ENCODE data around the gene TSEN34. TPM values are rescaled to one million over a fixed set of nuclear protein-coding genes. Genes with fewer than 3 reads are reported as not detected.

Gene TSEN34
- total and polyA plus RNA-seq, 2 donors (not counting 1 experiment from before 2014, with no cell fraction given): 22.5 to 57.8 TPM

DNA sequence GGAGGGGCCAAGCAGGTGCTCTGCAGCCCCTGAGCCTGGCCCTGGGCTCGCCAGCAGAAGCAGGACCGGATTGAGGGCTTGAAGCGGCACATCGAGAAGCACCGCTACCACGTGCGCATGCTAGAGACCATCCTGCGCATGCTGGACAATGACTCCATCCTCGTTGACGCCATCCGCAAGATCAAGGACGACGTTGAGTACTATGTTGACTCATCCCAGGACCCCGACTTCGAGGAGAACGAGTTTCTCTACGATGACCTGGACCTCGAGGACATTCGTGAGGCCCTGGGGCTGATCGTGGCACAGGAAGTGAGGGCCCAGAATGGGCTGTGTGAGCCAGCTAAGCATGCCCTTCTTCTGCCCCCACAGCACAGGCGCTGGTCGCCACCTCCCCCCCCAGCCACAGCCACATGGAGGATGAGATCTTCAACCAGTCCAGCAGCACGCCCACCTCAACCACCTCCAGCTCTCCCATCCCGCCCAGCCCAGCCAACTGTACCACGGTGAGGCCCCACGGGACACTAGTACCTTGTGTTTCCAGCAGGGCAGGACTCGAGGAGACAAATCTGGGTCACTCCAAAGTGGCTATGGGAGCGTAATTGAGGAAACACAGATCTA, 45.5 kb upstream of the TSEN34 start:
- H3K79me2 ChIP-seq (ENCODE audit: control insufficient read depth, insufficient read depth, low read length): peaks cover 23% of the 10 kb centered on the region
- H3K27me3 ChIP-seq (ENCODE audit: control insufficient read depth, insufficient read depth, low read length): no peaks in the 10 kb centered on the region
- H2AFZ ChIP-seq (ENCODE audit: low read length): no peak overlapping the region
- TF ChIP-seq, protein P1, sequence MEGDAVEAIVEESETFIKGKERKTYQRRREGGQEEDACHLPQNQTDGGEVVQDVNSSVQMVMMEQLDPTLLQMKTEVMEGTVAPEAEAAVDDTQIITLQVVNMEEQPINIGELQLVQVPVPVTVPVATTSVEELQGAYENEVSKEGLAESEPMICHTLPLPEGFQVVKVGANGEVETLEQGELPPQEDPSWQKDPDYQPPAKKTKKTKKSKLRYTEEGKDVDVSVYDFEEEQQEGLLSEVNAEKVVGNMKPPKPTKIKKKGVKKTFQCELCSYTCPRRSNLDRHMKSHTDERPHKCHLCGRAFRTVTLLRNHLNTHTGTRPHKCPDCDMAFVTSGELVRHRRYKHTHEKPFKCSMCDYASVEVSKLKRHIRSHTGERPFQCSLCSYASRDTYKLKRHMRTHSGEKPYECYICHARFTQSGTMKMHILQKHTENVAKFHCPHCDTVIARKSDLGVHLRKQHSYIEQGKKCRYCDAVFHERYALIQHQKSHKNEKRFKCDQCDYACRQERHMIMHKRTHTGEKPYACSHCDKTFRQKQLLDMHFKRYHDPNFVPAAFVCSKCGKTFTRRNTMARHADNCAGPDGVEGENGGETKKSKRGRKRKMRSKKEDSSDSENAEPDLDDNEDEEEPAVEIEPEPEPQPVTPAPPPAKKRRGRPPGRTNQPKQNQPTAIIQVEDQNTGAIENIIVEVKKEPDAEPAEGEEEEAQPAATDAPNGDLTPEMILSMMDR (conservative IDR thresholded peaks at IDR 0.05 in 1 of 2, IDR thresholded peaks at IDR 0.05 in 1 of 2; ENCODE audit: low read depth in 1 of 2, low read length in 2 of 2): no peak
- no peak for TF ChIP-seq EZH2 (IDR thresholded peaks at IDR 0.05; ENCODE audit: low read length, missing control alignments)
- H3K27ac ChIP-seq (ENCODE audit: insufficient read depth, low read length): no peak overlapping the region
- H3K36me3 ChIP-seq (ENCODE audit: control insufficient read depth, insufficient read depth, low read length): peaks cover 44% of the 10 kb centered on the region
- no peak for DNase-seq (ENCODE audit: low read depth in 2 of 2)
- H3K9me3 ChIP-seq (ENCODE audit: control insufficient read depth, insufficient read depth, low read depth, low read length): no peaks in the 10 kb centered on the region
- H3K4me2 ChIP-seq (ENCODE audit: extremely low read depth, insufficient read depth, low read length): no peak overlapping the region
- H3K4me1 ChIP-seq (ENCODE audit: control insufficient read depth, extremely low read depth, insufficient read depth, low read length): peaks cover 9% of the 10 kb centered on the region
- H3K9ac ChIP-seq (ENCODE audit: insufficient read depth, low read length): no peak overlapping the region
- no peak overlapping the region for H3K4me3 ChIP-seq (replicated peaks in 1 of 4; ENCODE audit: control extremely low read depth in 1 of 4, insufficient read depth in 1 of 4, low read depth in 3 of 4, low read length in 4 of 4)
- no peaks in the 10 kb centered on the region for H4K20me1 ChIP-seq (ENCODE audit: control insufficient read depth, extremely low read depth, insufficient read depth, low read length)

DNA sequence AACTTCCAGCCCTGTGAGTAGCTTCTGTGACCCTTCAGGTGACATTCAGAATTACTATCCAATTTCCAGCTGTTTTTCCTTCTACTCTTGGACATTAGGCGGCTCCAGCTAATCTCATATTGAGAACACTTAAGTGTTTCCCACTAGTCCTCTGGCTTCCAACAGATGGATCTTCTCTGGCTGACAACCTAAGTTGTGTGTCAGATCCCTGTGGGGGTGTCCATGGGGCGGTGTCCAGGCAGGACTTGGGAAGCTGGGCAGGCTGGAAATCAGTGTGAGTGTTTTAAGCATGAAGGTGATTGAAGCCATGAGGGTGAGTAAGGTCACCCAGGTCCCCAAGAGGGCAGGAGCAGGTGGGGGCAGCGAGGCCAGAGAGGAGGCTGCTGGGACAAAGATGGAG, 43.4 kb upstream of the TSEN34 start:
- Histone ChIP-seq H3K4me3 (replicated peaks in 1 of 4; ENCODE audit: control extremely low read depth in 1 of 4, insufficient read depth in 1 of 4, low read depth in 3 of 4, low read length in 4 of 4) (no peak overlapping the region), H3K4me1 (ENCODE audit: control insufficient read depth, extremely low read depth, insufficient read depth, low read length) (no peaks in the 10 kb centered on the region), H3K9ac (ENCODE audit: insufficient read depth, low read length) (no peak overlapping the region), H3K36me3 (ENCODE audit: control insufficient read depth, insufficient read depth, low read length) (peaks cover 55% of the 10 kb centered on the region), H3K4me2 (ENCODE audit: extremely low read depth, insufficient read depth, low read length) (no peak overlapping the region), H3K79me2 (ENCODE audit: control insufficient read depth, insufficient read depth, low read length) (peaks cover 4% of the 10 kb centered on the region), H2AFZ (ENCODE audit: low read length) (no peak overlapping the region), H3K27ac (ENCODE audit: insufficient read depth, low read length) (no peak overlapping the region), H3K9me3 (ENCODE audit: control insufficient read depth, insufficient read depth, low read depth, low read length) (no peaks in the 10 kb centered on the region), H3K27me3 (ENCODE audit: control insufficient read depth, insufficient read depth, low read length) (no peaks in the 10 kb centered on the region), H4K20me1 (ENCODE audit: control insufficient read depth, extremely low read depth, insufficient read depth, low read length) (no peaks in the 10 kb centered on the region)
- TF ChIP-seq, protein P1 (conservative IDR thresholded peaks at IDR 0.05 in 1 of 2, IDR thresholded peaks at IDR 0.05 in 1 of 2; ENCODE audit: low read depth in 1 of 2, low read length in 2 of 2): no peak
- TF ChIP-seq EZH2 (IDR thresholded peaks at IDR 0.05; ENCODE audit: low read length, missing control alignments): no peak
- DNase-seq (ENCODE audit: low read depth in 2 of 2): peak in 1 of 2 donors; percentile 61

DNA sequence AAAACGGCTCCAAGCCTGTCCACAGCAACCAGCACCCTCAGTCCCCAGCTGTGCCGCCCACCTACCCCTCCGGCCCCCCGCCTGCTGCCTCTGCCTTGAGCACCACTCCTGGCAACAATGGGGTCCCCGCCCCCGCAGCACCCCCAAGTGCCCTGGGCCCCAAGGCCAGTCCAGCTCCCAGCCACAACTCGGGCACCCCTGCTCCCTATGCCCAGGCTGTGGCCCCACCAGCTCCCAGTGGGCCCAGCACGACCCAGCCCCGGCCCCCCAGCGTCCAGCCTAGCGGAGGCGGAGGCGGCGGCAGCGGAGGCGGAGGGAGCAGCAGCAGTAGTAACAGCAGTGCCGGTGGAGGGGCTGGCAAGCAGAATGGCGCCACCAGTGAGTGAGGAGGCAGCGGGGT, 43.0 kb upstream of the TSEN34 start:
- no peaks in the 10 kb centered on the region for H3K9me3 ChIP-seq (ENCODE audit: control insufficient read depth, insufficient read depth, low read depth, low read length)
- TF ChIP-seq EZH2 (IDR thresholded peaks at IDR 0.05; ENCODE audit: low read length, missing control alignments): no peak
- TF ChIP-seq, protein P1 (conservative IDR thresholded peaks at IDR 0.05 in 1 of 2, IDR thresholded peaks at IDR 0.05 in 1 of 2; ENCODE audit: low read depth in 1 of 2, low read length in 2 of 2): no peak

More for the DNA sequence above, 43.0 kb upstream of the TSEN34 start:
- H3K4me3 ChIP-seq (replicated peaks in 1 of 4; ENCODE audit: control extremely low read depth in 1 of 4, insufficient read depth in 1 of 4, low read depth in 3 of 4, low read length in 4 of 4): no peak overlapping the region
- peaks cover 2% of the 10 kb centered on the region for H3K4me1 ChIP-seq (ENCODE audit: control insufficient read depth, extremely low read depth, insufficient read depth, low read length)
- H3K4me2 ChIP-seq (ENCODE audit: extremely low read depth, insufficient read depth, low read length): no peak overlapping the region
- H4K20me1 ChIP-seq (ENCODE audit: control insufficient read depth, extremely low read depth, insufficient read depth, low read length): no peaks in the 10 kb centered on the region
- no peaks in the 10 kb centered on the region for H3K79me2 ChIP-seq (ENCODE audit: control insufficient read depth, insufficient read depth, low read length)
- DNase-seq (ENCODE audit: low read depth in 2 of 2): no peak
- no peak overlapping the region for H2AFZ ChIP-seq (ENCODE audit: low read length)
- H3K9ac ChIP-seq (ENCODE audit: insufficient read depth, low read length): no peak overlapping the region
- H3K27ac ChIP-seq (ENCODE audit: insufficient read depth, low read length): no peak overlapping the region
- H3K27me3 ChIP-seq (ENCODE audit: control insufficient read depth, insufficient read depth, low read length): no peaks in the 10 kb centered on the region
- peaks cover 55% of the 10 kb centered on the region for H3K36me3 ChIP-seq (ENCODE audit: control insufficient read depth, insufficient read depth, low read length)

Data from fibroblast of lung (primary cell).